ENCODE data around the gene ALKBH8. TPM values are rescaled to one million over a fixed set of nuclear protein-coding genes. Genes with fewer than 3 reads are reported as not detected.

ALKBH8 gene
- total and polyA plus RNA-seq, 2 of the 4 experiments (the other 2 are of a cell fraction), result 3.0 to 6.6 TPM

DNA sequence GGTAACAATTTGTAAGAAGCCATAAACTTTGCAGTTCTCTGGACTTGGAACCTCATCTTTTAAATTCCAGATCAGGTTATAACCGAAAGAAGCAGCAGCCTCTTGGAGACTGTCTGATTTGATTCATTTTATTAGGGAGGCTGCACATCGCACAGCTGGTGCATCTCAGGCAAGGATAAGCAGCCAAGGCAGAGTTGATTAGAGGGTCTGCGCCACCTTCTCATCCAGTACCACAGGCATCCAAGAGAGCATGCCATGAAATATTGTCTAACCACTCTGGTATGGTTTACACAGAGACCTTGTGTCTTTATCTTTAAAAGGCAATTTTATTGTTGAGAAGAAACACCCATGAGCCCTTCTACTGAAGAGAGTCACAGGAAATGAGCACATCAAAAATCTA, 91.7 kb downstream of the ALKBH8 start:
- no peaks in the 10 kb centered on the region for H3K79me1 ChIP-seq (ENCODE audit: low read depth in 1 of 2, low read length in 2 of 2)
- H3K4me1 ChIP-seq (ENCODE audit: control insufficient read depth, insufficient read depth, low read length), result no peaks in the 10 kb centered on the region
- H3K27me3 ChIP-seq (ENCODE audit: control insufficient read depth, insufficient read depth, low read length), result peaks cover 13% of the 10 kb centered on the region
- H3K4me3 ChIP-seq (ENCODE audit: insufficient read depth, low read depth, low read length), result no peak overlapping the region
- no peak overlapping the region for H3K9ac ChIP-seq (ENCODE audit: low read depth, low read length)
- no peaks in the 10 kb centered on the region for H3K36me3 ChIP-seq (ENCODE audit: control insufficient read depth, insufficient read depth, low read length)
- no peaks in the 10 kb centered on the region for H3K9me3 ChIP-seq (ENCODE audit: control insufficient read depth, insufficient read depth, low read length)
- no peak overlapping the region for H3K56ac ChIP-seq (ENCODE audit: extremely low read depth, insufficient read depth, low read length)
- no TSS peak for BruUV-seq (replicated peaks)
- ChIA-PET POLR2A (ENCODE audit: unreplicated experiment) (no interaction called here), CTCF (interaction anchor here (0.6 kb wide), 1 partner anchor 182 kb away, joined by 3 read pairs; no protein-coding TSS in a partner anchor)
- no peak overlapping the region for H2AK5ac ChIP-seq (ENCODE audit: low read depth, low read length)
- H2AK9ac ChIP-seq (replicated peaks; ENCODE audit: low read depth, low read length, poor library complexity), result no peak overlapping the region
- TF ChIP-seq FOS (IDR thresholded peaks at IDR 0.05; ENCODE audit: low read depth, low read length), result no peak
- no peak for TF ChIP-seq BHLHE40 (IDR thresholded peaks at IDR 0.05; ENCODE audit: low read depth, low read length)
- no peak for TF ChIP-seq RAD21 (IDR thresholded peaks at IDR 0.05; ENCODE audit: low read length)
- TF ChIP-seq MAFK (IDR thresholded peaks at IDR 0.05; ENCODE audit: low read depth, low read length), result no peak
- TF ChIP-seq, protein P1, sequence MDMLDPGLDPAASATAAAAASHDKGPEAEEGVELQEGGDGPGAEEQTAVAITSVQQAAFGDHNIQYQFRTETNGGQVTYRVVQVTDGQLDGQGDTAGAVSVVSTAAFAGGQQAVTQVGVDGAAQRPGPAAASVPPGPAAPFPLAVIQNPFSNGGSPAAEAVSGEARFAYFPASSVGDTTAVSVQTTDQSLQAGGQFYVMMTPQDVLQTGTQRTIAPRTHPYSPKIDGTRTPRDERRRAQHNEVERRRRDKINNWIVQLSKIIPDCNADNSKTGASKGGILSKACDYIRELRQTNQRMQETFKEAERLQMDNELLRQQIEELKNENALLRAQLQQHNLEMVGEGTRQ (IDR thresholded peaks at IDR 0.05; ENCODE audit: low read depth, low read length), result no peak
- no peak for TF ChIP-seq MXI1 (IDR thresholded peaks at IDR 0.05; ENCODE audit: borderline replicate concordance, low read depth, low read length)
- no peak for TF ChIP-seq NFE2L2 (IDR thresholded peaks at IDR 0.05; ENCODE audit: low read depth, low read length)
- TF ChIP-seq CEBPB (IDR thresholded peaks at IDR 0.05; ENCODE audit: low read depth, low read length), result no peak
- TF ChIP-seq, protein P2, sequence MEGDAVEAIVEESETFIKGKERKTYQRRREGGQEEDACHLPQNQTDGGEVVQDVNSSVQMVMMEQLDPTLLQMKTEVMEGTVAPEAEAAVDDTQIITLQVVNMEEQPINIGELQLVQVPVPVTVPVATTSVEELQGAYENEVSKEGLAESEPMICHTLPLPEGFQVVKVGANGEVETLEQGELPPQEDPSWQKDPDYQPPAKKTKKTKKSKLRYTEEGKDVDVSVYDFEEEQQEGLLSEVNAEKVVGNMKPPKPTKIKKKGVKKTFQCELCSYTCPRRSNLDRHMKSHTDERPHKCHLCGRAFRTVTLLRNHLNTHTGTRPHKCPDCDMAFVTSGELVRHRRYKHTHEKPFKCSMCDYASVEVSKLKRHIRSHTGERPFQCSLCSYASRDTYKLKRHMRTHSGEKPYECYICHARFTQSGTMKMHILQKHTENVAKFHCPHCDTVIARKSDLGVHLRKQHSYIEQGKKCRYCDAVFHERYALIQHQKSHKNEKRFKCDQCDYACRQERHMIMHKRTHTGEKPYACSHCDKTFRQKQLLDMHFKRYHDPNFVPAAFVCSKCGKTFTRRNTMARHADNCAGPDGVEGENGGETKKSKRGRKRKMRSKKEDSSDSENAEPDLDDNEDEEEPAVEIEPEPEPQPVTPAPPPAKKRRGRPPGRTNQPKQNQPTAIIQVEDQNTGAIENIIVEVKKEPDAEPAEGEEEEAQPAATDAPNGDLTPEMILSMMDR (conservative IDR thresholded peaks at IDR 0.05; ENCODE audit: low read depth, low read length), result no peak
- no peak for TF ChIP-seq RFX5 (IDR thresholded peaks at IDR 0.05; ENCODE audit: low read depth, low read length)
- no peak for TF ChIP-seq RCOR1 (IDR thresholded peaks at IDR 0.05; ENCODE audit: insufficient replicate concordance, low read length)
- H2BK20ac ChIP-seq (ENCODE audit: low read depth, low read length), result no peak overlapping the region
- H3K23ac ChIP-seq (ENCODE audit: low read depth, low read length), result no peak overlapping the region
- no peak overlapping the region for H4K5ac ChIP-seq (ENCODE audit: low read depth, low read length)
- in situ Hi-C loops (cut with MboI; ENCODE audit: low sequenced_read_pairs), result no loop called here
- dilution Hi-C loops (cut with HindIII; ENCODE audit: low sequenced_read_pairs, unreplicated experiment), result no loop called here
- no peak overlapping the region for H4K91ac ChIP-seq (ENCODE audit: insufficient read depth, low read depth, low read length)
- no peaks in the 10 kb centered on the region for H4K20me1 ChIP-seq (ENCODE audit: insufficient read depth, low read length)
- no peak overlapping the region for H3K4ac ChIP-seq (ENCODE audit: low read depth, low read length)
- H2AFZ ChIP-seq (replicated peaks; ENCODE audit: low read length, poor library complexity), result no peak overlapping the region
- H2BK5ac ChIP-seq (ENCODE audit: low read depth, low read length, poor library complexity, severe bottlenecking), result no peak overlapping the region
- intact Hi-C loops (cut with micrococcal nuclease), result no loop called here
- no peak overlapping the region for H3K18ac ChIP-seq (ENCODE audit: low read depth, low read length)
- no peak overlapping the region for H3K14ac ChIP-seq (replicated peaks; ENCODE audit: low read depth, low read length)
- WGBS, 2 experiments (ENCODE audit: extremely low coverage in 2 of 2, insufficient read length in 1 of 2), result no CpG with 5 or more reads among the region's 3 CpGs
- ATAC-seq (ENCODE audit: low read depth), result peak; percentile 51
- no peak overlapping the region for H3K27ac ChIP-seq (ENCODE audit: insufficient read depth, low read length)
- H2BK120ac ChIP-seq (ENCODE audit: low read depth, low read length), result no peak overlapping the region
- no peak overlapping the region; the same call in 1 of the 2 replicates for H3K4me2 ChIP-seq (ENCODE audit: low read depth, low read length)
- H4K8ac ChIP-seq (ENCODE audit: low read depth in 2 of 2, low read length in 2 of 2), result no peak overlapping the region
- DNase-seq, result peak; percentile 21
- H3K9me1 ChIP-seq (ENCODE audit: insufficient read depth, low read length), result no peaks in the 10 kb centered on the region
- H2BK15ac ChIP-seq (ENCODE audit: low read depth, low read length), result no peak overlapping the region
